ENCODE measurements around the gene CDC42BPB.

Gene CDC42BPB

GRCh38 chr14:103095210-103095778 is 37.9 kb upstream of the CDC42BPB start:
- DNase-seq = no peak

- no peak for DNase-seq
Observed at GRCh38 chr14:103094406-103095209, 37.3 kb upstream of the CDC42BPB start, which contains the start of gene EXOC3L4. EXOC3L4 (plus strand) TSS chr14:103094725; CDS start chr14:103100220, 5,495 bp downstream.

- DNase-seq = no peak
Observed at GRCh38 chr14:103093856-103094405, 36.6 kb upstream of the CDC42BPB start.

GRCh38 chr14:103091883-103092222 is 34.5 kb upstream of the CDC42BPB start:
- DNase-seq = no peak

GRCh38 chr14:103091041-103091882 is 33.9 kb upstream of the CDC42BPB start:
- DNase-seq = peak; percentile 24

- no peak for DNase-seq
Observed at GRCh38 chr14:103090481-103091020, 33.2 kb upstream of the CDC42BPB start.

- no peak for DNase-seq
Observed at GRCh38 chr14:103089386-103090335, 32.3 kb upstream of the CDC42BPB start.

- no peak for DNase-seq
Observed at GRCh38 chr14:103088921-103089320, 31.6 kb upstream of the CDC42BPB start.

- no peak for DNase-seq
Observed at GRCh38 chr14:103087343-103087835, 30.0 kb upstream of the CDC42BPB start.

- DNase-seq = no peak
Observed at GRCh38 chr14:103086771-103087342, 29.5 kb upstream of the CDC42BPB start.

GRCh38 chr14:103085106-103086091 is 28.1 kb upstream of the CDC42BPB start:
- DNase-seq = no peak

- no peak for DNase-seq
Observed at GRCh38 chr14:103084021-103084919, 26.9 kb upstream of the CDC42BPB start, which contains the start of gene LBHD2. LBHD2 (plus strand) TSS chr14:103084210; CDS start chr14:103086013, 1,803 bp downstream.

GRCh38 chr14:103081951-103082350 is 24.6 kb upstream of the CDC42BPB start:
- no peak for DNase-seq

GRCh38 chr14:103078860-103079587 is 21.7 kb upstream of the CDC42BPB start:
- DNase-seq = no peak

GRCh38 chr14:103078420-103078749 is 21.0 kb upstream of the CDC42BPB start:
- peak; percentile 70 for DNase-seq

- DNase-seq = no peak
Observed at GRCh38 chr14:103074729-103075367, 17.5 kb upstream of the CDC42BPB start.

Measured in fibroblast of skin of abdomen (primary cell).